IMR-90 (cell line): ENCODE measurements around the gene B4GALNT2. TPM values are rescaled to one million over a fixed set of nuclear protein-coding genes. Genes with fewer than 3 reads are reported as not detected.

Source experiments
- ATAC-seq: fragments of 200-7000 bp; cut with Tn5 transposase; 2 replicates; pipeline ENCODE4 v1.9.1; 2020; ENCODE audit warnings: low read depth, mild to moderate bottlenecking, moderate library complexity
- BruUV-seq: library from RNA; stranded (reverse); fragments of 400-500 nt; replicated peaks from 2 replicates; lab custom pipeline; 2021; lab: Mats Ljungman, UMichigan
- CTCF ChIA-PET: fragments of 300-600 bp; formaldehyde crosslinking; extraction: SDS; loops from one replicate; lab custom pipeline; 2021; ENCODE audit warnings: antibody characterized with exemption; lab: Yijun Ruan, JAX
- POLR2A ChIA-PET: fragments of 300-600 bp; sonication (Branson Sonifier 250); formaldehyde crosslinking; loops from one replicate; lab custom pipeline; 2022; ENCODE audit warnings: antibody characterized with exemption; ENCODE audit not compliant: unreplicated experiment; lab: Charles Lee
- DNase-seq: peaks from one replicate; pipeline ENCODE4 v3.0.0; 2013
- H2AFZ ChIP-seq: replicated peaks from 2 replicates; pipeline ENCODE3; 2013; ENCODE audit warnings: low read length, mild to moderate bottlenecking; ENCODE audit not compliant: poor library complexity
- H2AK5ac ChIP-seq: 2 replicates; pipeline ENCODE4 v1.6.1; 2013; ENCODE audit warnings: low read depth, low read length, inconsistent platforms
- H2AK9ac ChIP-seq: replicated peaks from 2 replicates; pipeline ENCODE3; 2013; ENCODE audit warnings: mild to moderate bottlenecking, low read depth, low read length, moderate library complexity; ENCODE audit not compliant: poor library complexity
- H2BK120ac ChIP-seq: 2 replicates; pipeline ENCODE4 v1.6.1; 2013; ENCODE audit warnings: low read depth, low read length, inconsistent platforms
- H2BK15ac ChIP-seq: 3 replicates; pipeline ENCODE4 v1.6.1; 2013; ENCODE audit warnings: low read depth, low read length, inconsistent platforms
- H2BK20ac ChIP-seq: 2 replicates; pipeline ENCODE4 v1.6.1; 2013; ENCODE audit warnings: low read depth, mild to moderate bottlenecking, inconsistent platforms, low read length, moderate library complexity
- H2BK5ac ChIP-seq: 2 replicates; pipeline ENCODE4 v1.6.1; 2013; ENCODE audit warnings: mild to moderate bottlenecking, low read depth, low read length, inconsistent platforms; ENCODE audit not compliant: poor library complexity, severe bottlenecking
- H3K14ac ChIP-seq: replicated peaks from 2 replicates; pipeline ENCODE4 v1.6.1; 2013; ENCODE audit warnings: low read depth, low read length, inconsistent platforms
- H3K18ac ChIP-seq: 2 replicates; pipeline ENCODE4 v1.6.1; 2013; ENCODE audit warnings: low read depth, low read length, control low read depth
- H3K23ac ChIP-seq: 2 replicates; pipeline ENCODE4 v1.6.1; 2013; ENCODE audit warnings: low read depth, low read length, inconsistent platforms
- H3K27ac ChIP-seq: 2 replicates; pipeline ENCODE4 v1.5.1; 2013; ENCODE audit warnings: mild to moderate bottlenecking, control low read depth, low read length; ENCODE audit not compliant: insufficient read depth
- H3K27me3 ChIP-seq: 2 replicates; pipeline ENCODE4 v1.6.1; 2013; ENCODE audit warnings: low read length; ENCODE audit not compliant: control insufficient read depth, insufficient read depth
- H3K36me3 ChIP-seq: 2 replicates; pipeline ENCODE4 v1.6.1; 2013; ENCODE audit warnings: low read length, mixed read lengths; ENCODE audit not compliant: control insufficient read depth, insufficient read depth
- H3K4ac ChIP-seq: 2 replicates; pipeline ENCODE4 v1.6.1; 2013; ENCODE audit warnings: low read depth, low read length, inconsistent platforms
- H3K4me1 ChIP-seq: 2 replicates; pipeline ENCODE4 v1.6.1; 2013; ENCODE audit warnings: low read length, mixed read lengths; ENCODE audit not compliant: control insufficient read depth, insufficient read depth
- H3K4me2 ChIP-seq: 2 replicates; pipeline ENCODE4 v1.6.1; 2013; ENCODE audit warnings: low read depth, mild to moderate bottlenecking, control low read depth, low read length, moderate library complexity
- H3K4me3 ChIP-seq: 2 replicates; pipeline ENCODE4 v1.5.1; 2013; ENCODE audit warnings: low read depth, mild to moderate bottlenecking, control low read depth, low read length, moderate library complexity; ENCODE audit not compliant: insufficient read depth
- H3K56ac ChIP-seq: 2 replicates; pipeline ENCODE4 v1.6.1; 2013; ENCODE audit warnings: low read length, inconsistent platforms; ENCODE audit not compliant: insufficient read depth; ENCODE audit errors: extremely low read depth
- H3K79me1 ChIP-seq, 2 experiments: 2 replicates each; pipeline ENCODE4 v1.6.1; 2013; ENCODE audit warnings: low read length in 2 of 2, inconsistent platforms in 1 of 2, low read depth in 1 of 2
- H3K9ac ChIP-seq: 2 replicates; pipeline ENCODE4 v1.6.1; 2013; ENCODE audit warnings: low read depth, low read length, control low read depth
- H3K9me1 ChIP-seq: 2 replicates; pipeline ENCODE4 v1.6.1; 2013; ENCODE audit warnings: low read length, inconsistent platforms; ENCODE audit not compliant: insufficient read depth
- H3K9me3 ChIP-seq: 2 replicates; pipeline ENCODE4 v1.6.1; 2013; ENCODE audit warnings: low read length; ENCODE audit not compliant: control insufficient read depth, insufficient read depth
- H4K20me1 ChIP-seq: 2 replicates; pipeline ENCODE4 v1.6.1; 2013; ENCODE audit warnings: low read length, inconsistent platforms; ENCODE audit not compliant: insufficient read depth
- H4K5ac ChIP-seq: 2 replicates; pipeline ENCODE4 v1.6.1; 2013; ENCODE audit warnings: mild to moderate bottlenecking, low read depth, low read length, control low read depth
- H4K8ac ChIP-seq, 2 experiments: 2 replicates each; pipeline ENCODE4 v1.6.1; 2013; ENCODE audit warnings: low read depth in 2 of 2, low read length in 2 of 2, control low read depth in 1 of 2, inconsistent platforms in 1 of 2
- H4K91ac ChIP-seq: 2 replicates; pipeline ENCODE4 v1.6.1; 2013; ENCODE audit warnings: low read depth, low read length, inconsistent platforms; ENCODE audit not compliant: insufficient read depth
- MAZ ChIP-seq: IDR thresholded peaks from 2 replicates; pipeline ENCODE4 v1.6.1; 2012; ENCODE audit warnings: low read depth, mild to moderate bottlenecking, low read length, improper control_type of control experiment, moderate library complexity, borderline replicate concordance
- MXI1 ChIP-seq: IDR thresholded peaks from 2 replicates; pipeline ENCODE4 v1.6.1; 2012; ENCODE audit warnings: low read depth, mild to moderate bottlenecking, low read length, moderate library complexity, borderline replicate concordance
- NFE2L2 ChIP-seq: fragments of 150-350 bp; IDR thresholded peaks from 2 replicates; pipeline ENCODE4 v1.6.1; 2016; ENCODE audit warnings: low read depth, mild to moderate bottlenecking, low read length
- WGBS, 2 experiments: methylation state at CpG; one replicate each; pipeline versions ENCODE4 v1.1.5 to v1.1.7; 2013; ENCODE audit warnings: missing lambda C conversion rate in 2 of 2; ENCODE audit not compliant: insufficient read length in 1 of 2; ENCODE audit errors: extremely low coverage in 2 of 2; 5-methylcytosine and 5-hydroxymethylcytosine counted together
- dilution Hi-C: fragments of 300-500 bp; cut with HindIII; formaldehyde crosslinking; loops from one replicate; pipeline ENCODE4 v1.14.3; 2018; ENCODE audit warnings: low sequenced_read_pairs; ENCODE audit not compliant: unreplicated experiment
- in situ Hi-C: fragments of 300-500 bp; cut with MboI; formaldehyde crosslinking; loops from 3 replicates; pipeline ENCODE4 v1.14.3; 2019; ENCODE audit warnings: low sequenced_read_pairs, inconsistent platforms, mixed read lengths
- intact Hi-C: fragments of 100-400 bp; cut with micrococcal nuclease; formaldehyde crosslinking; loops from 2 replicates; pipeline ENCODE4 v1.10.0; 2022
- polyA plus RNA-seq, 3 experiments: library from polyadenylated mRNA; depleted of rRNA; stranded (reverse); fragments of >200 nt; gene quantifications; 2 replicates each; pipeline ENCODE4 v1.2.3, GENCODE V29; 2012; ENCODE audit warnings: low replicate concordance in 1 of 3
- total RNA-seq: library from RNA; depleted of rRNA; stranded (reverse); fragments of >200 nt; gene quantifications from 2 replicates; pipeline ENCODE4 v1.2.3, GENCODE V29; 2012
- TF ChIP-seq, protein P1 (sequence below): conservative IDR thresholded peaks from 2 replicates; pipeline ENCODE4 v1.5.1; 2012; ENCODE audit warnings: mild to moderate bottlenecking, low read depth, low read length, improper control_type of control experiment

The B4GALNT2 gene
- total and polyA plus RNA-seq, 2 of the 4 experiments (the other 2 are of a cell fraction) = not detected

DNA sequence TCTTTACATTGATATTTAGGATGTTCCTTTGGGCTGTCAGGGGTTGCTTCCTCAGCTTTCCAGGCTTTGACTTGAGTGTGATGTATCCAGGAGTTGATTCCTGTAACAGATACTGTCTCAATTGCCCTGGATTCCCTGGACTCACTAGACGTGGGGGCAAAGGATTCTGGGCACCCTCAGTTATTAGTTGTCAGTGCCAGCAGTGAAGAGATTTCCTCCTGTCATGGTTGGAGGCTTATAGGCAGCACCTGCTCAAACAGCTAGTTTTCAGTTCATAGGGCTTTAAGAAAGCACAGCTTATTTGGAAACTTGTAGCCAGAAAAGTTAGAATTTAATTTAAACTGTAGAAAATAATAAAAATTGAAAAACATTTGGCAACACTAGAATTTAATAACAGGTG, 9.5 kb upstream of the B4GALNT2 start:
- Histone ChIP-seq H3K4me1 (no peaks in the 10 kb centered on the region), H3K18ac (no peak overlapping the region), H3K27me3 (peaks cover 4% of the 10 kb centered on the region), H3K4ac (no peak overlapping the region), H3K9ac (no peak overlapping the region), H3K14ac (no peak overlapping the region), H4K91ac (no peak overlapping the region), H2BK120ac (no peak overlapping the region), H4K20me1 (no peaks in the 10 kb centered on the region), H2BK15ac (no peak overlapping the region), H2BK20ac (no peak overlapping the region), H3K4me2 (no peak overlapping the region), H4K8ac (no peak overlapping the region), H2AFZ (no peak overlapping the region), H3K79me1 (no peaks in the 10 kb centered on the region), H2AK9ac (no peak overlapping the region), H3K4me3 (no peak overlapping the region), H3K23ac (no peak overlapping the region), H2BK5ac (no peak overlapping the region), H3K9me1 (no peaks in the 10 kb centered on the region), H4K5ac (no peak overlapping the region), H2AK5ac (no peak overlapping the region), H3K9me3 (peaks cover 12% of the 10 kb centered on the region), H3K56ac (no peak overlapping the region), H3K27ac (no peak overlapping the region), H3K36me3 (no peaks in the 10 kb centered on the region)
- dilution Hi-C loops (no loop called here), in situ Hi-C loops (no loop called here), intact Hi-C loops (no loop called here)
- DNase-seq (no peak), ATAC-seq (no peak)
- BruUV-seq = no TSS peak
- no CpG with 5 or more reads among the region's 1 CpG for WGBS, 2 experiments
- ChIA-PET POLR2A (no interaction called here), CTCF (no interaction called here)
- TF ChIP-seq MXI1 (no peak), NFE2L2 (no peak), MAZ (no peak)
- TF ChIP-seq, protein P1, sequence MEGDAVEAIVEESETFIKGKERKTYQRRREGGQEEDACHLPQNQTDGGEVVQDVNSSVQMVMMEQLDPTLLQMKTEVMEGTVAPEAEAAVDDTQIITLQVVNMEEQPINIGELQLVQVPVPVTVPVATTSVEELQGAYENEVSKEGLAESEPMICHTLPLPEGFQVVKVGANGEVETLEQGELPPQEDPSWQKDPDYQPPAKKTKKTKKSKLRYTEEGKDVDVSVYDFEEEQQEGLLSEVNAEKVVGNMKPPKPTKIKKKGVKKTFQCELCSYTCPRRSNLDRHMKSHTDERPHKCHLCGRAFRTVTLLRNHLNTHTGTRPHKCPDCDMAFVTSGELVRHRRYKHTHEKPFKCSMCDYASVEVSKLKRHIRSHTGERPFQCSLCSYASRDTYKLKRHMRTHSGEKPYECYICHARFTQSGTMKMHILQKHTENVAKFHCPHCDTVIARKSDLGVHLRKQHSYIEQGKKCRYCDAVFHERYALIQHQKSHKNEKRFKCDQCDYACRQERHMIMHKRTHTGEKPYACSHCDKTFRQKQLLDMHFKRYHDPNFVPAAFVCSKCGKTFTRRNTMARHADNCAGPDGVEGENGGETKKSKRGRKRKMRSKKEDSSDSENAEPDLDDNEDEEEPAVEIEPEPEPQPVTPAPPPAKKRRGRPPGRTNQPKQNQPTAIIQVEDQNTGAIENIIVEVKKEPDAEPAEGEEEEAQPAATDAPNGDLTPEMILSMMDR = no peak
